ENCODE data around the gene ATG16L1. TPM values are rescaled to one million over a fixed set of nuclear protein-coding genes. Genes with fewer than 3 reads are reported as not detected.

ATG16L1 gene
- total and polyA plus RNA-seq, 2 experiments from 2014 or later, result 15.3 to 37.9 TPM

DNA sequence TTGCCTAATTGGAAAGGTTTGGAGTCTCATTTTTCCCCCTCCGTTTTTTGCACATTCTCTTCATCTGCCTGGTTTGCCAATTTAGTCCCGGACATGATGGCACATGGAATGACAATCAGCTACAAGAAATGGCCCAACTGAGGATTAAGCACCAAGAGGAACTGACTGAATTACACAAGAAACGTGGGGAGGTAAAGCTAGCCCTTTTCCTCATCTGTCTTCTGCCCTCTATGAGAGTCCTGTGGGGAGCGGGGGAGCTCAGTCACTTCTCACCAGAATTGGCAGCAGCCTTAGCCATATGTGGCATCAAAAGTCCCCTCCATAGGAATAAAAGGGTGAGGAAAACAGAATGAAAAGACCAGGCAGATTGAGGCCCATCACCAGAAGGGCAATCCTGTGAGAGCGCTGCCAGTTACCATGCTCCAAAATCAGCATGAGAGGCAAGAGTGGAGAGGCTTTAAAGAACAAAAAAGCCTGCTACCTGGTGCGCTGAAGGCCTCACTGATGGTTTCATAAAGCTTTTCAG lies 11.6 kb downstream of the ATG16L1 start:
- Histone ChIP-seq H3K27me3 (ENCODE audit: insufficient read depth) (no peaks in the 10 kb centered on the region), H3K4me2 (no peak overlapping the region), H3K4me3 (no peak overlapping the region), H3K79me2 (replicated peaks; ENCODE audit: insufficient read depth) (peaks cover 32% of the 10 kb centered on the region), H3K4me1 (ENCODE audit: insufficient read depth) (no peaks in the 10 kb centered on the region), H3K9me2 (ENCODE audit: insufficient read depth) (no peaks in the 10 kb centered on the region), H2AFZ (no peak overlapping the region), H3K27ac (ENCODE audit: low read depth) (no peak overlapping the region), H4K20me1 (replicated peaks; ENCODE audit: insufficient read depth) (peaks cover 29% of the 10 kb centered on the region), H3F3A (replicated peaks; ENCODE audit: low read depth) (no peaks in the 10 kb centered on the region), H3K36me3 (ENCODE audit: insufficient read depth) (peaks cover 60% of the 10 kb centered on the region)
- Mint-ChIP-seq H3K4me1 (no peaks in the 10 kb centered on the region), H3K27me3 (ENCODE audit: insufficient read depth, low read depth, poor library complexity) (peaks cover 2% of the 10 kb centered on the region), H3K4me3 (no peak overlapping the region), H3K27ac (no peak overlapping the region), H3K9me3 (no peaks in the 10 kb centered on the region), H3K36me3 (ENCODE audit: low read depth) (peaks cover 91% of the 10 kb centered on the region)
- ATAC-seq (no peak), DNase-seq (ENCODE audit: low spot score) (no peak)
- TF ChIP-seq, protein P1, sequence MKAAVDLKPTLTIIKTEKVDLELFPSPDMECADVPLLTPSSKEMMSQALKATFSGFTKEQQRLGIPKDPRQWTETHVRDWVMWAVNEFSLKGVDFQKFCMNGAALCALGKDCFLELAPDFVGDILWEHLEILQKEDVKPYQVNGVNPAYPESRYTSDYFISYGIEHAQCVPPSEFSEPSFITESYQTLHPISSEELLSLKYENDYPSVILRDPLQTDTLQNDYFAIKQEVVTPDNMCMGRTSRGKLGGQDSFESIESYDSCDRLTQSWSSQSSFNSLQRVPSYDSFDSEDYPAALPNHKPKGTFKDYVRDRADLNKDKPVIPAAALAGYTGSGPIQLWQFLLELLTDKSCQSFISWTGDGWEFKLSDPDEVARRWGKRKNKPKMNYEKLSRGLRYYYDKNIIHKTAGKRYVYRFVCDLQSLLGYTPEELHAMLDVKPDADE (IDR thresholded peaks at IDR 0.05), result no peak
- TF ChIP-seq, protein P2, sequence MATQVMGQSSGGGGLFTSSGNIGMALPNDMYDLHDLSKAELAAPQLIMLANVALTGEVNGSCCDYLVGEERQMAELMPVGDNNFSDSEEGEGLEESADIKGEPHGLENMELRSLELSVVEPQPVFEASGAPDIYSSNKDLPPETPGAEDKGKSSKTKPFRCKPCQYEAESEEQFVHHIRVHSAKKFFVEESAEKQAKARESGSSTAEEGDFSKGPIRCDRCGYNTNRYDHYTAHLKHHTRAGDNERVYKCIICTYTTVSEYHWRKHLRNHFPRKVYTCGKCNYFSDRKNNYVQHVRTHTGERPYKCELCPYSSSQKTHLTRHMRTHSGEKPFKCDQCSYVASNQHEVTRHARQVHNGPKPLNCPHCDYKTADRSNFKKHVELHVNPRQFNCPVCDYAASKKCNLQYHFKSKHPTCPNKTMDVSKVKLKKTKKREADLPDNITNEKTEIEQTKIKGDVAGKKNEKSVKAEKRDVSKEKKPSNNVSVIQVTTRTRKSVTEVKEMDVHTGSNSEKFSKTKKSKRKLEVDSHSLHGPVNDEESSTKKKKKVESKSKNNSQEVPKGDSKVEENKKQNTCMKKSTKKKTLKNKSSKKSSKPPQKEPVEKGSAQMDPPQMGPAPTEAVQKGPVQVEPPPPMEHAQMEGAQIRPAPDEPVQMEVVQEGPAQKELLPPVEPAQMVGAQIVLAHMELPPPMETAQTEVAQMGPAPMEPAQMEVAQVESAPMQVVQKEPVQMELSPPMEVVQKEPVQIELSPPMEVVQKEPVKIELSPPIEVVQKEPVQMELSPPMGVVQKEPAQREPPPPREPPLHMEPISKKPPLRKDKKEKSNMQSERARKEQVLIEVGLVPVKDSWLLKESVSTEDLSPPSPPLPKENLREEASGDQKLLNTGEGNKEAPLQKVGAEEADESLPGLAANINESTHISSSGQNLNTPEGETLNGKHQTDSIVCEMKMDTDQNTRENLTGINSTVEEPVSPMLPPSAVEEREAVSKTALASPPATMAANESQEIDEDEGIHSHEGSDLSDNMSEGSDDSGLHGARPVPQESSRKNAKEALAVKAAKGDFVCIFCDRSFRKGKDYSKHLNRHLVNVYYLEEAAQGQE (IDR thresholded peaks at IDR 0.05; ENCODE audit: unreplicated experiment), result no peak
- TF ChIP-seq, protein P3, sequence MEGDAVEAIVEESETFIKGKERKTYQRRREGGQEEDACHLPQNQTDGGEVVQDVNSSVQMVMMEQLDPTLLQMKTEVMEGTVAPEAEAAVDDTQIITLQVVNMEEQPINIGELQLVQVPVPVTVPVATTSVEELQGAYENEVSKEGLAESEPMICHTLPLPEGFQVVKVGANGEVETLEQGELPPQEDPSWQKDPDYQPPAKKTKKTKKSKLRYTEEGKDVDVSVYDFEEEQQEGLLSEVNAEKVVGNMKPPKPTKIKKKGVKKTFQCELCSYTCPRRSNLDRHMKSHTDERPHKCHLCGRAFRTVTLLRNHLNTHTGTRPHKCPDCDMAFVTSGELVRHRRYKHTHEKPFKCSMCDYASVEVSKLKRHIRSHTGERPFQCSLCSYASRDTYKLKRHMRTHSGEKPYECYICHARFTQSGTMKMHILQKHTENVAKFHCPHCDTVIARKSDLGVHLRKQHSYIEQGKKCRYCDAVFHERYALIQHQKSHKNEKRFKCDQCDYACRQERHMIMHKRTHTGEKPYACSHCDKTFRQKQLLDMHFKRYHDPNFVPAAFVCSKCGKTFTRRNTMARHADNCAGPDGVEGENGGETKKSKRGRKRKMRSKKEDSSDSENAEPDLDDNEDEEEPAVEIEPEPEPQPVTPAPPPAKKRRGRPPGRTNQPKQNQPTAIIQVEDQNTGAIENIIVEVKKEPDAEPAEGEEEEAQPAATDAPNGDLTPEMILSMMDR (conservative IDR thresholded peaks at IDR 0.05; ENCODE audit: low read depth in 2 of 2), result no peak
- TF ChIP-seq ZNF114 (CRISPR knock-in tag; IDR thresholded peaks at IDR 0.05) (no peak), ZNF331 (CRISPR knock-in tag; IDR thresholded peaks at IDR 0.05; ENCODE audit: low read depth) (no peak), NANOG (IDR thresholded peaks at IDR 0.05; ENCODE audit: borderline replicate concordance) (no peak), JUNB (IDR thresholded peaks at IDR 0.05; ENCODE audit: unreplicated experiment) (no peak), STAT1 (IDR thresholded peaks at IDR 0.05; ENCODE audit: unreplicated experiment) (no peak), EZH2 (IDR thresholded peaks at IDR 0.05; ENCODE audit: low read depth, unreplicated experiment) (no peak), CREB1 (CRISPR knock-in tag; IDR thresholded peaks at IDR 0.05; ENCODE audit: low read depth) (no peak), EZH2phosphoT487 (IDR thresholded peaks at IDR 0.05; ENCODE audit: unreplicated experiment) (no peak), POLR2AphosphoS5 (IDR thresholded peaks at IDR 0.05; ENCODE audit: low read depth) (no peak)
- TF ChIP-seq, protein P4, sequence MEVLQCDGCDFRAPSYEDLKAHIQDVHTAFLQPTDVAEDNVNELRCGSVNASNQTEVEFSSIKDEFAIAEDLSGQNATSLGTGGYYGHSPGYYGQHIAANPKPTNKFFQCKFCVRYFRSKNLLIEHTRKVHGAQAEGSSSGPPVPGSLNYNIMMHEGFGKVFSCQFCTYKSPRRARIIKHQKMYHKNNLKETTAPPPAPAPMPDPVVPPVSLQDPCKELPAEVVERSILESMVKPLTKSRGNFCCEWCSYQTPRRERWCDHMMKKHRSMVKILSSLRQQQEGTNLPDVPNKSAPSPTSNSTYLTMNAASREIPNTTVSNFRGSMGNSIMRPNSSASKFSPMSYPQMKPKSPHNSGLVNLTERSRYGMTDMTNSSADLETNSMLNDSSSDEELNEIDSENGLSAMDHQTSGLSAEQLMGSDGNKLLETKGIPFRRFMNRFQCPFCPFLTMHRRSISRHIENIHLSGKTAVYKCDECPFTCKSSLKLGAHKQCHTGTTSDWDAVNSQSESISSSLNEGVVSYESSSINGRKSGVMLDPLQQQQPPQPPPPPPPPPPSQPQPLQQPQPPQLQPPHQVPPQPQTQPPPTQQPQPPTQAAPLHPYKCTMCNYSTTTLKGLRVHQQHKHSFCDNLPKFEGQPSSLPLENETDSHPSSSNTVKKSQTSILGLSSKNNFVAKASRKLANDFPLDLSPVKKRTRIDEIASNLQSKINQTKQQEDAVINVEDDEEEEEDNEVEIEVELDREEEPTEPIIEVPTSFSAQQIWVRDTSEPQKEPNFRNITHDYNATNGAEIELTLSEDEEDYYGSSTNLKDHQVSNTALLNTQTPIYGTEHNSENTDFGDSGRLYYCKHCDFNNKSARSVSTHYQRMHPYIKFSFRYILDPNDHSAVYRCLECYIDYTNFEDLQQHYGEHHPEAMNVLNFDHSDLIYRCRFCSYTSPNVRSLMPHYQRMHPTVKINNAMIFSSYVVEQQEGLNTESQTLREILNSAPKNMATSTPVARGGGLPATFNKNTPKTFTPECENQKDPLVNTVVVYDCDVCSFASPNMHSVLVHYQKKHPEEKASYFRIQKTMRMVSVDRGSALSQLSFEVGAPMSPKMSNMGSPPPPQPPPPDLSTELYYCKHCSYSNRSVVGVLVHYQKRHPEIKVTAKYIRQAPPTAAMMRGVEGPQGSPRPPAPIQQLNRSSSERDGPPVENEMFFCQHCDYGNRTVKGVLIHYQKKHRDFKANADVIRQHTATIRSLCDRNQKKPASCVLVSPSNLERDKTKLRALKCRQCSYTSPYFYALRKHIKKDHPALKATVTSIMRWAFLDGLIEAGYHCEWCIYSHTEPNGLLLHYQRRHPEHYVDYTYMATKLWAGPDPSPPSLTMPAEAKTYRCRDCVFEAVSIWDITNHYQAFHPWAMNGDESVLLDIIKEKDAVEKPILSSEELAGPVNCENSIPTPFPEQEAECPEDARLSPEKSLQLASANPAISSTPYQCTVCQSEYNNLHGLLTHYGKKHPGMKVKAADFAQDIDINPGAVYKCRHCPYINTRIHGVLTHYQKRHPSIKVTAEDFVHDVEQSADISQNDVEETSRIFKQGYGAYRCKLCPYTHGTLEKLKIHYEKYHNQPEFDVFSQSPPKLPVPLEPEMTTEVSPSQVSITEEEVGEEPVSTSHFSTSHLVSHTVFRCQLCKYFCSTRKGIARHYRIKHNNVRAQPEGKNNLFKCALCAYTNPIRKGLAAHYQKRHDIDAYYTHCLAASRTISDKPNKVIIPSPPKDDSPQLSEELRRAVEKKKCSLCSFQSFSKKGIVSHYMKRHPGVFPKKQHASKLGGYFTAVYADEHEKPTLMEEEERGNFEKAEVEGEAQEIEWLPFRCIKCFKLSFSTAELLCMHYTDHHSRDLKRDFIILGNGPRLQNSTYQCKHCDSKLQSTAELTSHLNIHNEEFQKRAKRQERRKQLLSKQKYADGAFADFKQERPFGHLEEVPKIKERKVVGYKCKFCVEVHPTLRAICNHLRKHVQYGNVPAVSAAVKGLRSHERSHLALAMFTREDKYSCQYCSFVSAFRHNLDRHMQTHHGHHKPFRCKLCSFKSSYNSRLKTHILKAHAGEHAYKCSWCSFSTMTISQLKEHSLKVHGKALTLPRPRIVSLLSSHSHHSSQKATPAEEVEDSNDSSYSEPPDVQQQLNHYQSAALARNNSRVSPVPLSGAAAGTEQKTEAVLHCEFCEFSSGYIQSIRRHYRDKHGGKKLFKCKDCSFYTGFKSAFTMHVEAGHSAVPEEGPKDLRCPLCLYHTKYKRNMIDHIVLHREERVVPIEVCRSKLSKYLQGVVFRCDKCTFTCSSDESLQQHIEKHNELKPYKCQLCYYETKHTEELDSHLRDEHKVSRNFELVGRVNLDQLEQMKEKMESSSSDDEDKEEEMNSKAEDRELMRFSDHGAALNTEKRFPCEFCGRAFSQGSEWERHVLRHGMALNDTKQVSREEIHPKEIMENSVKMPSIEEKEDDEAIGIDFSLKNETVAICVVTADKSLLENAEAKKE (CRISPR knock-in tag; IDR thresholded peaks at IDR 0.05), result no peak
